K562 (cell line): ENCODE measurements around the gene YPEL3. TPM values are rescaled to one million over a fixed set of nuclear protein-coding genes. Genes with fewer than 3 reads are reported as not detected.
A peak's percentile ranks its signal among the peaks of the same experiment; 100 is the strongest.

Experiments used
- ATF1 ChIP-seq, 2 experiments: fragments of 450-650 bp in 1 of 2; IDR thresholded peaks; 2 replicates each; pipeline ENCODE4 v1.6.1; 2016; ENCODE audit warnings: missing compliant biosample characterization in 1 of 2, missing genetic modification characterization in 1 of 2
- CC2D1A ChIP-seq: fragments of 450-650 bp; IDR thresholded peaks from 2 replicates; pipeline ENCODE4 v1.6.1; 2017; ENCODE audit warnings: mild to moderate bottlenecking
- CXXC5 ChIP-seq: fragments of 250-450 bp; sonication (Bioruptor Pico); IDR thresholded peaks from 2 replicates; pipeline ENCODE4 v1.8.0; 2022; ENCODE audit warnings: inconsistent platforms, mild to moderate bottlenecking, moderate library complexity
- ERF ChIP-seq: fragments of 450-650 bp; formaldehyde crosslinking; IDR thresholded peaks from 2 replicates; pipeline ENCODE4 v1.4.0; 2020; ENCODE audit warnings: mild to moderate bottlenecking, mixed read lengths
- FOSL1 ChIP-seq: fragments of 200-800 bp; sonication (Bioruptor generic); conservative IDR thresholded peaks from 2 replicates; pipeline ENCODE4 v1.6.1; 2016; ENCODE audit warnings: missing genetic modification characterization, missing compliant biosample characterization
- HDAC2 ChIP-seq: fragments of 450-650 bp; IDR thresholded peaks from 2 replicates; pipeline ENCODE4 v1.6.1; 2016; ENCODE audit warnings: mild to moderate bottlenecking
- L3MBTL2 ChIP-seq: fragments of 450-650 bp; IDR thresholded peaks from 2 replicates; pipeline ENCODE4 v1.6.1; 2016; ENCODE audit warnings: mild to moderate bottlenecking, moderate library complexity
- MYC ChIP-seq, 2 experiments: fragments of 250-450 bp in 1 of 2; sonication (Bioruptor Pico) in 1 of 2; IDR thresholded peaks; 2 replicates each; pipeline versions ENCODE4 v1.5.1 to v1.6.1; 2012 to 2021; ENCODE audit warnings: low read depth in 2 of 2, borderline replicate concordance in 1 of 2, improper control_type of control experiment in 1 of 2, low read length in 1 of 2, mild to moderate bottlenecking in 1 of 2, moderate library complexity in 1 of 2
- PCBP2 ChIP-seq: fragments of 200-400 bp; formaldehyde crosslinking; IDR thresholded peaks from 2 replicates; pipeline ENCODE4 v1.6.1; 2018; ENCODE audit warnings: low read length, low read depth, mild to moderate bottlenecking, moderate library complexity; ENCODE audit not compliant: poor library complexity, severe bottlenecking
- POLR2G ChIP-seq: fragments of 200-400 bp; formaldehyde crosslinking; IDR thresholded peaks from 2 replicates; pipeline ENCODE4 v1.6.1; 2017; ENCODE audit warnings: low read depth, mild to moderate bottlenecking, antibody characterized with exemption, low read length, moderate library complexity
- RAD21 ChIP-seq, 2 experiments: fragments of 250-450 bp in 1 of 2; fragments of 450-650 bp in 1 of 2; sonication (Bioruptor Pico) in 1 of 2; formaldehyde crosslinking in 1 of 2; IDR thresholded peaks in 1 of 2; conservative IDR thresholded peaks in 1 of 2; 2 replicates each; pipeline versions ENCODE4 v1.4.0 to v1.8.0; 2020 to 2022; ENCODE audit warnings: mild to moderate bottlenecking in 2 of 2, moderate library complexity in 1 of 2
- SMARCC2 ChIP-seq: fragments of 450-650 bp; IDR thresholded peaks from 2 replicates; pipeline ENCODE4 v1.6.1; 2017; ENCODE audit warnings: antibody characterized with exemption, moderate library complexity, mild to moderate bottlenecking, low read depth
- TCF7L2 ChIP-seq: fragments of 150-350 bp; IDR thresholded peaks from 2 replicates; pipeline ENCODE4 v1.6.1; 2016; ENCODE audit warnings: low read depth, mild to moderate bottlenecking, low read length, moderate library complexity
- TEAD4 ChIP-seq, 2 experiments: sonication (generic) in 1 of 2; formaldehyde crosslinking in 1 of 2; IDR thresholded peaks; 2 replicates each; pipeline versions ENCODE4 v1.6.1 to v1.8.0; 2012 to 2022; ENCODE audit warnings: borderline replicate concordance in 1 of 2, inconsistent platforms in 1 of 2, low read length in 1 of 2, mild to moderate bottlenecking in 1 of 2, missing genetic modification reagents in 1 of 2
- XRCC5 ChIP-seq: fragments of 200-400 bp; formaldehyde crosslinking; IDR thresholded peaks from 2 replicates; pipeline ENCODE4 v1.6.1; 2017; ENCODE audit warnings: low read depth, mild to moderate bottlenecking, low read length
- YY1 ChIP-seq, 3 experiments: IDR thresholded peaks; 2 replicates each; pipeline ENCODE4 v1.6.1; 2011; ENCODE audit warnings: low read length in 2 of 3, mild to moderate bottlenecking in 2 of 3, moderate library complexity in 2 of 3, borderline replicate concordance in 1 of 3, control low read depth in 1 of 3, low read depth in 1 of 3; ENCODE audit not compliant: insufficient read depth in 3 of 3, insufficient replicate concordance in 2 of 3, control insufficient read depth in 1 of 3, insufficient read length in 1 of 3; ENCODE audit errors: extremely low read depth in 1 of 3
- polyA plus RNA-seq, 8 experiments: library from polyadenylated mRNA; depleted of rRNA in 4 of 8; stranded (reverse) in 5 of 8; unstranded in 3 of 8; fragments of >200 nt; fragmentation: Nextera tagmentation in 2 of 8; fragmentation: Illumina TruSeq in 1 of 8; extraction: Ambion mirVana in 2 of 8; extraction: Trizol in 1 of 8; gene quantifications; 2 replicates each; pipeline versions ENCODE4 v1.2.1 to v1.2.3, GENCODE V29; 2011 to 2014; ENCODE audit warnings: inconsistent platforms in 1 of 8, missing spikeins in 1 of 8
- total RNA-seq, 7 experiments: library from RNA; depleted of rRNA in 6 of 7; stranded (reverse); fragments of >200 nt in 6 of 7; fragmentation: Illumina TruSeq in 2 of 7; extraction: Trizol in 2 of 7; gene quantifications; 2 replicates each; pipeline versions ENCODE4 v1.2.1 to v1.2.3, GENCODE V29; 2011 to 2021; ENCODE audit warnings: low replicate concordance in 1 of 7
- TF ChIP-seq, protein P1 (sequence below), 3 experiments: fragments of 200-800 bp in 1 of 3; sonication (Bioruptor generic) in 1 of 3; sonication (generic) in 1 of 3; formaldehyde crosslinking in 1 of 3; IDR thresholded peaks; 2 replicates each; pipeline versions ENCODE4 v1.6.1 to v1.8.0; 2016 to 2022; ENCODE audit warnings: mild to moderate bottlenecking in 2 of 3, missing compliant biosample characterization in 2 of 3, missing genetic modification characterization in 2 of 3, missing genetic modification reagents in 1 of 3
- TF ChIP-seq, protein P2 (sequence below): fragments of 450-650 bp; IDR thresholded peaks from 2 replicates; pipeline ENCODE4 v1.6.1; 2017; ENCODE audit warnings: antibody characterized with exemption, mild to moderate bottlenecking

The YPEL3 gene
- total and polyA plus RNA-seq, 9 of the 15 experiments (the other 6 are each of a cell fraction or from before 2014, with no cell fraction given) = 0.41 to 15.0 (median 2.9) TPM

- TF ChIP-seq PCBP2 (no peak), SMARCC2 (no peak), L3MBTL2 (peak; percentile 68), ATF1 (CRISPR knock-in tag; IDR thresholded peaks at IDR 0.05) (no peak), ATF1 (tag; IDR thresholded peaks at IDR 0.05) (peak; percentile 73), HDAC2 (peak; percentile 38; the same call in 1 of the 2 replicates), TCF7L2 (no peak), MYC (IDR thresholded peaks at IDR 0.05; ENCODE audit: low read depth, low read length) (peak; percentile 73), MYC (CRISPR knock-in tag; IDR thresholded peaks at IDR 0.05; ENCODE audit: borderline replicate concordance, low read depth) (no peak), CXXC5 (CRISPR knock-in tag) (peak; percentile 43; the same call in 1 of the 2 replicates), FOSL1 (no peak), TEAD4 (IDR thresholded peaks at IDR 0.05; ENCODE audit: low read length) (0 out of 2 replicates have a peak, but pooled peaks have one; percentile 27), TEAD4 (CRISPR knock-in tag; IDR thresholded peaks at IDR 0.05; ENCODE audit: borderline replicate concordance) (no peak), POLR2G (peak; percentile 66), XRCC5 (peak; percentile 19; the same call in 1 of the 2 replicates), RAD21 (CRISPR knock-in tag; conservative IDR thresholded peaks at IDR 0.05 in 1 of 2, IDR thresholded peaks at IDR 0.05 in 1 of 2) (peak; percentile 49 to 56), YY1 (IDR thresholded peaks at IDR 0.05; ENCODE audit: borderline replicate concordance in 1 of 3, control insufficient read depth in 1 of 3, extremely low read depth in 1 of 3, insufficient read depth in 3 of 3, insufficient read length in 1 of 3, insufficient replicate concordance in 2 of 3, low read depth in 1 of 3, low read length in 2 of 3) (peak in 1 of 3 experiments; percentile 34), ERF (CRISPR knock-in tag) (no peak), CC2D1A (0 out of 2 replicates have a peak, but pooled peaks have one; percentile 12)
- TF ChIP-seq, protein P1, sequence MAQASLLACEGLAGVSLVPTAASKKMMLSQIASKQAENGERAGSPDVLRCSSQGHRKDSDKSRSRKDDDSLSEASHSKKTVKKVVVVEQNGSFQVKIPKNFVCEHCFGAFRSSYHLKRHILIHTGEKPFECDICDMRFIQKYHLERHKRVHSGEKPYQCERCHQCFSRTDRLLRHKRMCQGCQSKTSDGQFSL (CRISPR knock-in tag; IDR thresholded peaks at IDR 0.05) = 0 out of 2 replicates have a peak, but pooled peaks have one; percentile 50
- TF ChIP-seq, protein P1 (tag; IDR thresholded peaks at IDR 0.05) = no peak
- TF ChIP-seq, protein P2, sequence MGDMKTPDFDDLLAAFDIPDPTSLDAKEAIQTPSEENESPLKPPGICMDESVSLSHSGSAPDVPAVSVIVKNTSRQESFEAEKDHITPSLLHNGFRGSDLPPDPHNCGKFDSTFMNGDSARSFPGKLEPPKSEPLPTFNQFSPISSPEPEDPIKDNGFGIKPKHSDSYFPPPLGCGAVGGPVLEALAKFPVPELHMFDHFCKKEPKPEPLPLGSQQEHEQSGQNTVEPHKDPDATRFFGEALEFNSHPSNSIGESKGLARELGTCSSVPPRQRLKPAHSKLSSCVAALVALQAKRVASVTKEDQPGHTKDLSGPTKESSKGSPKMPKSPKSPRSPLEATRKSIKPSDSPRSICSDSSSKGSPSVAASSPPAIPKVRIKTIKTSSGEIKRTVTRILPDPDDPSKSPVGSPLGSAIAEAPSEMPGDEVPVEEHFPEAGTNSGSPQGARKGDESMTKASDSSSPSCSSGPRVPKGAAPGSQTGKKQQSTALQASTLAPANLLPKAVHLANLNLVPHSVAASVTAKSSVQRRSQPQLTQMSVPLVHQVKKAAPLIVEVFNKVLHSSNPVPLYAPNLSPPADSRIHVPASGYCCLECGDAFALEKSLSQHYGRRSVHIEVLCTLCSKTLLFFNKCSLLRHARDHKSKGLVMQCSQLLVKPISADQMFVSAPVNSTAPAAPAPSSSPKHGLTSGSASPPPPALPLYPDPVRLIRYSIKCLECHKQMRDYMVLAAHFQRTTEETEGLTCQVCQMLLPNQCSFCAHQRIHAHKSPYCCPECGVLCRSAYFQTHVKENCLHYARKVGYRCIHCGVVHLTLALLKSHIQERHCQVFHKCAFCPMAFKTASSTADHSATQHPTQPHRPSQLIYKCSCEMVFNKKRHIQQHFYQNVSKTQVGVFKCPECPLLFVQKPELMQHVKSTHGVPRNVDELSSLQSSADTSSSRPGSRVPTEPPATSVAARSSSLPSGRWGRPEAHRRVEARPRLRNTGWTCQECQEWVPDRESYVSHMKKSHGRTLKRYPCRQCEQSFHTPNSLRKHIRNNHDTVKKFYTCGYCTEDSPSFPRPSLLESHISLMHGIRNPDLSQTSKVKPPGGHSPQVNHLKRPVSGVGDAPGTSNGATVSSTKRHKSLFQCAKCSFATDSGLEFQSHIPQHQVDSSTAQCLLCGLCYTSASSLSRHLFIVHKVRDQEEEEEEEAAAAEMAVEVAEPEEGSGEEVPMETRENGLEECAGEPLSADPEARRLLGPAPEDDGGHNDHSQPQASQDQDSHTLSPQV = peak; percentile 76
Measured at GRCh38 chr16:30063893-30064728, 31.9 kb downstream of the YPEL3 start (continued).
